IPS-NIHi11 (cell line): ENCODE measurements around the gene DNAJC8.

Experiments
- DNase-seq: peaks from one replicate; pipeline ENCODE4 v3.0.0; 2012; ENCODE audit warnings: mixed read lengths, low spot score

DNAJC8 gene, protein sequence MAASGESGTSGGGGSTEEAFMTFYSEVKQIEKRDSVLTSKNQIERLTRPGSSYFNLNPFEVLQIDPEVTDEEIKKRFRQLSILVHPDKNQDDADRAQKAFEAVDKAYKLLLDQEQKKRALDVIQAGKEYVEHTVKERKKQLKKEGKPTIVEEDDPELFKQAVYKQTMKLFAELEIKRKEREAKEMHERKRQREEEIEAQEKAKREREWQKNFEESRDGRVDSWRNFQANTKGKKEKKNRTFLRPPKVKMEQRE

DNA sequence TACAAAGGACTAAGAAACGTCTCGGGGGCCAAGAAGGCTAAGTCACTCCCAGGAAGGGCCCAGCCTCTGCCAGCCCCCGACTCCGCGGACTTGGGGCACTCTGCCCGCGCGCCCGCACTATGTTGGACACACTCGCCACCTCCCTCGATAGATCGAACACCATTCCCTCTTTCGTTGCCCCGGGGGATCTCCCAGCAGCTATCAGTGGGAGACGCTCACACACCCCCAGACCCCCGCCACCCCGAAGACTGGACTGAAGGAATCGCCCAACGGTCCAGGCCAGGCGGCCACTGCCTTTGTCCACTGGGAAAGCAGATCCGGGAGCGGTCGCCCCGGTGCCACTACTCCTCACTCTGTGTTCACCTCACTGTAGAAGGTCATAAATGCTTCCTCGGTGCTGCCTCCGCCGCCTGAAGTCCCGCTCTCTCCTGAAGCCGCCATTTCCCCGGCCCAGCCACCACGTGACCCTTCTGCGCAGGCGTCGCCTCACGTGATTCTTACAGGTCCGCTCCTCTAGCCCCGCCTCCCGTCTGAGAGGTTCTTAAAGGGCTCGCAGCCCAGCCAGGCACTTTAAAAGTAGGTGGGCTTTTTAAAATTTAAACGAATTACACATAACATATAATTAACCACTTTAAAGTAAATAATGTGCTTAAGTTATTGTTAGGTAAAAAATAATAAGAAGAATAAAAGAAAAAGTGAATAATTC is at the start of gene DNAJC8:
Gene DNAJC8 (minus strand): TSS at position 472 of the 706 bp plus-strand sequence. CDS start 31 bp downstream, at position 441.
- peak; percentile 95 for DNase-seq

DNA sequence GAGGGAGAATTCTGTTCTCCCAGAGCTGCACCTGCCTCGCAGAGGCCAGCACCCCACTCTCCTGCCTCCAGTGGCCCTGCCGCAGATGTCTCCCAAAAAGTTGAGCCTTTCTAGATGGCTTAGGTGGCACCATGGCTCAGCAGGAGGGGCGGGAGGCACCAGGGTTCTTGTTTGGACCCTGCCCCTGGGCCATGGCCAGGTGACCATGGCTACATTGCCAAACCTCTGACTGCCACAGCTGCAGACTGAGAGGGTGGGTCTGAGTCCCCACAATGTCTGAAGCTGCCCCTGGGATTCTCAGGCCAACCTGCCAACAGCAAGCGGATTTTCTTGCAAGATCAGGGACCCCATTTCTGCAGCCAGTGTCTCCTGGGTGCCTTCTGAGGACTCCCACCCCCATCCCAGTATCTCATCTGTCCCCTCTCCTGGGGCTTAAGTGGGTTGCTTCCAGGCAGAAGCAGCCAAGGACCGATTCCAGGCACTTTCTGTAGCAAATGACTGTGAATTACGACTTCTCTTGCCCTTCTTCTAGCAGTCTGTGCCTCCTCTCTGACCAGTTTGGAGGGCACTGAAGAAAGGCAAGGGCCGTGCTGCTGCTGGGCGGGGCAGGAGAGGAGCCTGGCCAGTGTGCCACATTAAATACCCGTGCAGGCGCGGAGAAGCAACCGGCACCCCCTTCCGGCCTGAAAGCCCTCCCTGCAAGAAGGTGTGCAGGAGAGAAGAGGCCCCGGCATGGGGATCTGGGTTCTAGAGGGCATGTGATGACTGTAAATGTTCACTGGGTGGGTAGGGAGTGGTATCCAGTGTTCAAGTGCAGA is 49.0 kb upstream of the DNAJC8 start:
- no peak for DNase-seq

DNA sequence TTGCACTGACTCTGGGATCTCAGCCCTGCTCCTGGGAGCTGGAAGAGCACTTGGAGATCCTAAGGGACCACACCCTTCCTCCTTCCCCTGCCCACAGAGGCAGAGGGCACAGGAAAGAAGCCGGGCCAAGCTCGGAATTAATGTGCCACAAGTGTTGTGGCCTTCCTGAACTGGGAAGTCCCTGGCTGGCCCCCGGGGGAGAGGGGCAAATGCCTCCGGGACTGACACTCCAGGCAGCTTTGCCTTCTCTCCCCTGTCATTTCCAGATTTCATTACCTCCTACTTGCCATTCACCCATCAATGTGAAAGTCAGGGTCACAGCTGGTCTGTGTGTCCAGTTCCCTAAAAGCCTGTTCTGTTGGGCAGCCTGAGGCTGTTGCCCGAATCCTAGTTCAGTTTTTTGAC is 48.1 kb upstream of the DNAJC8 start:
- no peak for DNase-seq

DNA sequence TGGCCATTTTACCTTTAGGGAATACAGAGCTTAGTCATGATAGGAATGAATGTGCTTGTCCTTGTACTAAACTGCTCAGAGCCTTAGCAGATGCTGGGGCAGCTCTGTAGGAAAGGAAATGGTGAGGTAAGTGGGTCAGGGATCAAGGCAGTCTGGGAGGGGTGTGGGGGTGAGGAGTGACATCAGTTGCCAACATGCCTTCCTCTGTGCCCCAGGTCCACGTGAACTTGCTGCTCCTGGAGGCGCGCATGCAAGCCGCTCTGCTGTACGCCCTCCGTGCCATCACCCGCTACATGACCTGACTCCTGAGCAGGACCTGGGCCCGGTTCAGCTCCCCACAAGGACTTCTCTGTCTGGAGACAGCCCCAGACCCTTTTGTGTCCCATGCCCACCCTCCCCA is 47.7 kb upstream of the DNAJC8 start:
- no peak for DNase-seq

DNA sequence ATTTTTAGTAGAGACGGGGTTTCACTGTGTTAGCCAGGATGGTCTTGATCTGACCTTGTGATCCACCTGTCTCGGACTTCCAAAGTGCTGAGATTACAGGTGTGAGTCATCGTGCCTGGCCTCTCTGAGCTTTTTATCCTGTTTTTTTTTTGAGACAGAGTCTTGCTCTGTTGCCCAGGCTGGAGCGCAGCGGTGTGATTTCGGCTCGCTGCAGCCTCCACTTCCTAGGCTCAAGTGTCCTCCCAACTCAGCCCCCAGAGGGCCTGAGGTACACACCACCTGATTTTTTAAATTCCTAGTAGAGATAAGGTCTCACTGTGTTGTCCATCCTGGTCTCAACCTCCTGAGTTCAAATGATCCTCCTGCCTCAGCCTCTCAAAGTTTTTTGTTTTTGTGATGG is 46.9 kb upstream of the DNAJC8 start:
- DNase-seq = no peak

DNA sequence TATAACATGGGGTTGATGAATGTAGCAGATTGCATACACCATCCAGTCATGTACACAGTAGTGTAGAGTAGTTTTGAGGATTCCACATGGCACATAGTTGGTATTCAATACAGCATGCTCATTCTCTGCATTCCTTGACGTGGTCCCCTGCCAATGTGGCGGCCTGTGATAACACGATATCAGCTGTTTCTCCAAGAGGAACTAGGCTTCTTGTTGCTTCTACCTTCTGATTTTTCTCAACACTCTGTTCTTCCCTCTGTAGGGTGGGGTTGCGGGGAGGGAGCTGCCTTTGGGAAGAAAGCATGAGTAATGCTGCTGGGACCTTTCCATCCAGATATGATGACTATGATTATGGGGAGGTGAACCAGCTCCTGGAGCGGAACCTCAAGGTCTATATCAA is 45.9 kb upstream of the DNAJC8 start:
- no peak for DNase-seq

DNA sequence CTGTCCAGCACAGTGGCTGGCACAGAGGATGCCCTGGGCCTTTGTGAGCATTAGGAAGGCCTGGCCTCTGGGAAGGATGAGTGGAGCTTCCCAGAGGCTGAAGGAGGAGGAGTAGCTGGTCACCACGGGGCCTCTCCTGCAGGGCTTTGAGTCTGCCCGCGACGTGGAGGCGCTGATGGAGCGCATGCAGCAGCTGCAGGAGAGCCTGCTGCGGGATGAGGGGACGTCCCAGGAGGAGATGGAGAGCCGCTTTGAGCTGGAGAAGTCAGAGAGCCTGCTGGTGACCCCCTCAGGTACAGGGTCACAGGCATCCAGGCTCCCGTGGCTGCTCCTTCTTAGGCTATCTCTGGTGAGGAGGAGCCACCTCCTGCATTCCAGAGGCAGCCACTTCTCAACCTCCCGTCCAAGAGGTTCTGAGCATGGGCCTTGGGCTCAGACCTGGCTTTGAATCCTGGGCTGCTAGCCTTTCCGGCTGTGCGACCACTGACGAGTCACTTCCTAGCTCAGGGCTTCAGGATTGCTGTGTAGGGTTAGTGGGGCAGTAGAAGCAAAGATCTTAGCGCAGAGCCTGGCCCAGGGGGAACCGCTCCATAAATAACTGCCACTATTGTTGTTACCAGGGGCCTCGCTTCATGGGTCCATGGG is 40.5 kb upstream of the DNAJC8 start:
- DNase-seq = no peak

DNA sequence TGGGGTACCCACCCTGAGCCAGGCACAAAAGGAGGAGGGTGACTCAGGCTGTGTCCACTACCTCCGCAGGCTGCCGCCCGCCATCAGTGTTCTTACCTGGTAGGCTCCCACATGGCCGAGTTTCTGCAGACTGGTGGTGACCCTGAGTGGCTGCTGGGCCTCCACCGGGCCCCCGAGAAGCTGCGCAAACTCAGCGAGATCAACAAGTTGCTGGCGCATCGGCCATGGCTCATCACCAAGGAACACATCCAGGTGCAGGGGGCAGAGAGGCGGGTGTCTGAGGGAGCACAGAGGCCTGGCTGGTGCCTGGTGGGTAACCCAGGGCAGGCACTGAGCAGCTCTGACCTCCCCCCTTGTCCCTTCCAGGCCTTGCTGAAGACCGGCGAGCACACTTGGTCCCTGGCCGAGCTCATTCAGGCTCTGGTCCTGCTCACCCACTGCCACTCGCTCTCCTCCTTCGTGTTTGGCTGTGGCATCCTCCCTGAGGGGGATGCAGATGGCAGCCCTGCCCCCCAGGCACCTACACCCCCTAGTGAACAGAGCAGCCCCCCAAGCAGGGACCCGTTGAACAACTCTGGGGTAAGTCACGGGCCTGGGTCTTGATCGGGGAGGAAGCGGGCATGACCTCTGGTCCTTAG is 39.5 kb upstream of the DNAJC8 start:
- no peak for DNase-seq

DNA sequence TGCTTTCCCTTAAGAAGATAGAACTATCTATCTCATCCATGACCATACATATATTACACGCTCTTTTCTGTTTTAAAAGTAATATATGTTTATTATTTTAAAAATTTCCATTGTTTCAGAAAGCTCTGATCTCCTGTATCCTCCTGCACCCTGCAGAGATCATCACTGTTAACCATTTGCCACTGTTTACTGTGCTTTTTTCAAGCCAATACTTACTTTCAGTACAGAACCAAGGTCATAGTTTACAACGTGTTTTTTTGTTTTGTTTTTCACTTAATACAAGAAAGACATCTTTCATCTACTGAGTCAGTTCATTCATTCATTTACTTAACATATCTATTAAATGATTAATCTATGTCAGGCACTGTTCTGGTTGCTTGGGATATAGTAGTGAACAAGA is 36.7 kb upstream of the DNAJC8 start:
- no peak for DNase-seq

DNA sequence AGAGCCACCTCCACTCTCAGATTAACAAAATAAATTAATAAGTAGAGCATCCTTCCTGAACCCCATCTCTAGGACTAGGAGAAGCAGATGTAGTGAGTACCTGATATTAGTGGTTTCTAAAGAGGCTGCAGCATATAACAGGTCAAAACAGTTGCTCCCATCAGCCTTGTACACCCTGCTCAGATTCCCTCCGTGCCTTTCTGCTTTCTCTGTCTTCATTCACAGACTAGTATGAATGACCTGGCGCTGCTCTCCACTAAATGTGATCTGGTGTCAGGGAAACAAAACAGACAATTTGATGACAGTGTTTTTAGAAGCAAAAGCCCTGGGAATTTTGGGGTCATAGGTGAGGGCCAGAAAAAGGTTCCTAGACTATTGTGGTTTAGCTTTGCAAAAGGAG is 34.8 kb upstream of the DNAJC8 start:
- no peak for DNase-seq

DNA sequence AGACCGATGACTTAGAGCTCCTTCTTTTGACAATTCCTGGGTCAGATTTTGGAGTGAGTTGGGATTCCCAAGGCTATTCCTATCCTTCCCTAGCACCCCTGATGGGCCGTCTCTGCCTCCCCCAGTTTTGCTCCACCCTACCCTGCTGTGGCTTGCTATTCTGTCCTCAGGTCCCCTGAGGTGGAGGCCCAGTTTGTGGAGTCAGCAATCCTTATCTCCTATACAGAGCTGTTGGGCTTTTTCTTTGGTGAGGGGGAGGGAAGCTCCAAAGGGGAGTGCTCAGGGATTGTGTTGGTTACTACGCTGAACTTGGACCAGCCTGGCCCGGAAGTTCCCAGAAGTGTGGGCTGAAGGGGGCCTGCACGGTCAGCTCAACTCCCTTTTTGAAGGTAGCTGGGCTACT is 34.1 kb upstream of the DNAJC8 start:
- DNase-seq = no peak

DNA sequence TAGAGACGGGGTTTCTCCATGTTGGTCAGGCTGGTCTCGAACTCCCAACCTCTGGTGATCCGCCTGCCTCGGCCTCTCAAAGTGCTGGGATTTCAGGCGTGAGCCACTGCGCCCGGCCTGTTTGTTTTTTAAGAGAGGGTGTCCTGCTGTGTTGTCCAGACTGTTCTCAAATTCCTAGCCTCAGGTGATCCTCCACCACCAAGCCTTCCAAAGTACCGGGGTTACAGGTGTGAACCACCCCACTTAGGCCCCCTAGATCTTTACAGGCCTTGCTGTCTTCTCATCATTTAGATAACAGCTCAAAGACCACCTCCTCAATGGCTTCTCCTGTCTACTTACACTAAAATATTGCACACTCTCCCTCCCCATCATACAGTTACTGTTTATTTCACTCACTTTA is 32.7 kb upstream of the DNAJC8 start:
- DNase-seq = no peak

DNA sequence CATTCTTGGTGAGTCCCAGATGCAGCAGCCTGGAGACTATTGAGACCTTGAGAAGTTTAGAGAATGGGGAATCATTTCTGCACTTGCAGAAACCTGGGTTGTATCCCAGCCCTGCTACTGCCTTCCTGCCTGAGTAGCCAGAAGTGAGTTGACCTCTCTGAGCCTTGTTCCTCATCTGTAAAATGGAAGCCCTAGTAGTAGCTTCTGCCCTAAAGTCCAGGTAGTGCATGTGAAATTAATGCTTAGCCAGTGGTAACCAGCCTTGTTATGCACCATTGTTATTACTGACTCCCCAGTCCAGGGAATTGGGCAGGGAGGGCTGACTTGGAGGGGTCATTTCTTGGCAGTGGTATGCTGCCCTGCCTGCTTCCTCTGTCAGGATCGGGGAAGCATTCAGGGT is 32.1 kb upstream of the DNAJC8 start:
- DNase-seq = no peak

DNA sequence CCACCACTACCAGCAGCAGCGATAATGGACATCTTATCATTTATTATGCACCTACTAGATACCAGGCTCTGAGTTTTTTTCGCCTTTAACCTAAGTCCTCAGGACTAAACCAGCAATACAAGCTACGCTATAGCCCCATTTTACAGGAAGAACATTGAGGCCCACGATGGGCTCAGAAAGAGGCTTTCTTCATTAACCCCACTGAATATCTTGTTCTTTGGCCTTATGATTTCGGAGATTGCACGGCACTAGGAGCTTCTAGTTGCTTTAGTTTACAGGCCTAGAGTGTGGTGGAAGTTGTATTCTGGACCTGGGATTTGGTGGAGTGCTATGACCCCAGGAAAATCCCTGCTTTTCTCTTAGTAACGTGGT is 28.0 kb upstream of the DNAJC8 start:
- DNase-seq = no peak

DNA sequence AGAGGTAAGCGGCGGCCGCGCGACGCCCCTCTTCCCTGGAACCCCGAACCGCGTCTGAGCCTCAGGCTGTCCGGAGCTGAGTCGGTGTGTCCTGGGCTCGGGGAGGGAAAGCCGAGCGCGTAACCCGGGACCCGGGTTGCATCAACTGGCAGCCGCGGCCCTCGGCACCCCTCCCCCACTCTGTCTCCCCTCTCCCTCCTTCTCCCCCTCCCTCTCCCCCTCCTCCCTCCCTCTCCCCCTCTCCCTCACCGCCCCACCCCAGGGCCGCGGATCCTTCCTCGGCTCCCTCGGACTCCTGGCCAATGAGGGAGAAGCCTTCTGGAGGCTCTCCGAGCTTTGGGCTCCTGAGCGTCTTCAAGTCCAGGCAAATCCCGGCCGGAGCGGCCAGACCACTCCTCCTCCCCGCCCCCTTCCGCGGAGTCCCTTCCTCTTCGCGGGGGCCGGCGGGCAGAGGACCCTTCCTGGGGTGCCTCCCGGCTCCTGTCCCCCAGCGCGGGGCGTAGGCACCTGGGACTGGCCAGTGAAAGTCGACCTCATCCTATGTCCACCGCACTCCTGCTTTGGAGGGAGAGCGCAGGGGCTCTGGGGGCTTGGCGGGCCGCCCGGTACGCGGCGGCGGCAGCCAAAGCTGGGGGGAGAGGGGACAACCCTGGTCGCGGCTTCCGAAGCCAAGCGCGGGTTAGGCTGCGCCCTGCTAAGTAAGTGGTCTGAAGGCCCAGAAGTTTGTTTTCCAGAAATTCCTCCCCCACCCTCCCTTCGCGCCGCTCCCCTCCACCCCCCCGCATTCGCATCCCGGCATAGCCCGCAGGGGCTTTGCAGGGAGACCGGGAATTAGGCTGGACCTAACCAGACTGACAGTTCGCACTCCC is 27.3 kb upstream of the DNAJC8 start:
- peak; percentile 81 for DNase-seq

DNA sequence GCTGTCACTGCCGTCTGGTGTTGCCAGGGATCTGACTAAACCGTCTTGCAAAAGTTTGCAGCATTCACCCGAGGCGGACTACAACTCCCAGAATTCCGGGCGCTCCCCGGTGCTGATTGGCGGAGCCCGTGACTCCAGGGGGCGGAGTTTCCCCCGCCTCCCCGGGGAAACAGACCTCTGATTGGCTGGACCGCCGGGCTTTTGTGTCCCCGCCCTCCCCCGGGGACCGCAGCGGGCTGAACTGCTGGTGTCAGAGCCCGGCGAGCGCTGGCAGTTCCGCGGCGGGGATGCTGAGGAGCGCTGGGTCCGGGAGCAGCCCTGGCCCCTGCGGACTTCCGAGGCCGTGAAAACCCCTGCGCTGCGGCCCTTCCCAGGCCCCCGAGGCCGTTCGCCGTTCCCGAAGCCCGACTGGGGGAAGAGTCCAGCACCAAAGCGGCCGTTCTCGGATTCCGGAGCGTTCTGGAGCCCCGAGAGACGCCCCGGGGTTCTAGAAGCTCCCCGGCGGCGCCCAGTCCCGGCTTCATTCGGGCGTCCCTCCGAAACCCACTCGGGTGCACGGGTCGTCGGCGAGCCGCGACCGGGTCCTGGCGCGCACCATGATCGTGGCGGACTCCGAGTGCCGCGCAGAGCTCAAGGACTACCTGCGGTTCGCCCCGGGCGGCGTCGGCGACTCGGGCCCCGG is 26.6 kb upstream of the DNAJC8 start, which contains the start of gene SESN2:
Gene SESN2 (plus strand): TSS at position 267 of the 682 bp plus-strand sequence. CDS start 330 bp downstream, at position 597.
- peak; percentile 96 for DNase-seq

DNA sequence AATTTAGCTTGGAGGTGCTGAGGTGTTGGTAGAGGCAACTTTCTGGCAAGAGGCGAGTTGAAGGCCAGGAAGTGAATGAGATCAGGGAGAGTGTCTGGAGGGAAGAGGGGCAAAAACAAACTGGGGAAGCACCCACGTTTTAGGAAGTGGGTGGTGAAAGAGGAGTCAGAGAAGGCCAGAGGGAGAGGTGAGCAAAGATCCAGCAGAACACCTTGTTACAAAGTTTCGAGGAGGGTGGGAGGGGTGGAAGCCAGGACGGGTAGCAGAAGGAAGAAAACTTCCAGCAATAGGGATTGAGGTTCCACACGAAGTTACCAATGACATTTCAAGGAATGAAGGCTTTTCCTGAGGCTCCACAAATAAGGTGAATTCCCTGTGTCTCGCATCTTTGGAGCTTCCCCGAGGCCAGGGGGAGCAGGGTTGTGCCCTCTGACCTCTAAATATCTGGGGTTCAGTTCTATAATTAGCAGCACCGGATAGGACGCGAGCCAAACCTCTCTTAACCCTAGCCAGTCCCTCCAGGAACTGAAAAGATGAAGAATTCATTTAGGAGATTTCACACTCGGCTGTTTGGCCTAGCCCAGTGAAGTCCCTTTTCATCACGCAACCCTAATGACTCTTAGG is 25.9 kb upstream of the DNAJC8 start:
- no peak for DNase-seq

DNA sequence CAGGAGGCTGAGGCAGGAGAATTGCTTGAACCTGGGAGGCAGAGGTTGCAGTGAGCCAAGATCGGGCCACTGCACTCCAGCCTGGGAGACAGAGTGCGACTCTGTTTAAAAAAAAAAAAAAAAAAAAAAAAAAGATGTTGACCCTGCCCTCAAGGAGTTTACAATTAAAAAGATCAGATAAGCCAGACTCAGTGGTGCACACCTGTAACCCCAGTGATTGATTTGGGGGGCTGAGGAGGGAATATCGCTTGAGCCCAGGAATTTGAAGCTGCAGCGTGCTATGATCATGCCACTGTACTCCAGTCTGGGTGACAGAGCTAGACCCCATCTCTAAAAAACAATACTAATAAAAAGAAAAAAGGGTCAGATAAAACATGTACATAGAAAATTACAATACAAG is 24.9 kb upstream of the DNAJC8 start:
- no peak for DNase-seq

DNA sequence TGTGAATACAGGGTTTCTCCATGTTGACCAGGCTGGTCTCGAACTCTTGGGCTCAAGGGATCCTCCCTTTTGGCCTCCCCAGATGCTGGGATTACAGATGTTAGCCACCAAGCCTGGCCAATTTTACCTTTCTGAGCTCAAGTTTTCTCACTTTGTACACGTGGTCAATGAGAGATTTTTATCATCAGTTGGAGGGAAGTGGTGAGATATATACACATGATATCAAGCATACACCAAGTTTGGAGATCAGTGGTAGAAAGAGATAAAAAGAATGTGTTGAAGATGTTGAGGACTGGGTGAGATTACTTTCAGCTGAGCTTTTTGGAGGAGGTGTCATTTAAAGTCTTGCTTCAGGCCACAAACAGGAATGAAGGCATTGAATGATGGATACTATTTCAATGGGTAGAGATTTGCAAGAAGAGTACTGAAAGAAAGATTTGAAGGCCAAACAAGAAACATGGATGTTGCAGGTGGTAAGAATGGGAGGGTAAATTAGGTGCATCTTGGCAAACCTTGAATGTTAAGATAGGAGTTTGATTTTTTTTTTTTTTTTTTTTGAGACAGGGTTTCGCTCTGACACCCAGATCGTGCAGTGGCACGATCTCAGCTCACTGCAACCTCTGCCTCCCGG is 23.5 kb upstream of the DNAJC8 start:
- no peak for DNase-seq
